ENCODE data around the gene FXYD3. TPM values are rescaled to one million over a fixed set of nuclear protein-coding genes. Genes with fewer than 3 reads are reported as not detected.

FXYD3 gene
- total RNA-seq, 1 donor from 2014 or later, result not detected

- FAIRE-seq (no peak), DNase-seq (ENCODE audit: low read depth) (no peak)
- H3K36me3 ChIP-seq (ENCODE audit: insufficient read depth, low read length), result no peaks in the 10 kb centered on the region
- Mint-ChIP-seq H3K36me3 (ENCODE audit: low read depth, unreplicated experiment) (no peaks in the 10 kb centered on the region), H3K9me3 (ENCODE audit: unreplicated experiment) (no peaks in the 10 kb centered on the region), H3K27me3 (ENCODE audit: low read depth, unreplicated experiment) (peaks cover 28% of the 10 kb centered on the region), H3K27ac (ENCODE audit: unreplicated experiment) (no peak overlapping the region), H3K4me3 (ENCODE audit: unreplicated experiment) (no peak overlapping the region), H3K4me1 (ENCODE audit: low read depth, unreplicated experiment) (peaks cover 12% of the 10 kb centered on the region)
- H3K27me3 ChIP-seq (ENCODE audit: insufficient read depth, low read length), result peaks cover 6% of the 10 kb centered on the region
- no peak overlapping the region for H2AFZ ChIP-seq (ENCODE audit: low read depth, low read length)
- no peak overlapping the region for H3K27ac ChIP-seq (ENCODE audit: low read depth, low read length)
- H3K9ac ChIP-seq (ENCODE audit: low read length), result no peak overlapping the region
- TF ChIP-seq EZH2 (IDR thresholded peaks at IDR 0.05; ENCODE audit: insufficient read depth, low read length), result no peak
- no peak for TF ChIP-seq CTCF (IDR thresholded peaks at IDR 0.05; ENCODE audit: insufficient read depth, low read depth, low read length)
- H4K20me1 ChIP-seq (ENCODE audit: insufficient read depth, low read length), result no peaks in the 10 kb centered on the region
- no peak overlapping the region for H3K4me2 ChIP-seq (ENCODE audit: low read length)
- H3K9me3 ChIP-seq (ENCODE audit: insufficient read depth, low read depth, low read length), result no peaks in the 10 kb centered on the region
- H3K79me2 ChIP-seq (ENCODE audit: insufficient read depth, low read length), result peaks cover 2% of the 10 kb centered on the region
- peaks cover 6% of the 10 kb centered on the region for H3K4me1 ChIP-seq (ENCODE audit: insufficient read depth, low read length)
- H3K4me3 ChIP-seq (ENCODE audit: insufficient read depth, low read depth, low read length), result no peak overlapping the region
Observed at GRCh38 chr19:35149463-35149862, 33.8 kb downstream of the FXYD3 start.

GRCh38 chr19:35150445-35150844, 34.8 kb downstream of the FXYD3 start:
- Mint-ChIP-seq H3K36me3 (ENCODE audit: low read depth, unreplicated experiment) (no peaks in the 10 kb centered on the region), H3K27me3 (ENCODE audit: low read depth, unreplicated experiment) (peaks cover 22% of the 10 kb centered on the region)
- peaks cover 12% of the 10 kb centered on the region for H3K79me2 ChIP-seq (ENCODE audit: insufficient read depth, low read length)

More at GRCh38 chr19:35150445-35150844, 34.8 kb downstream of the FXYD3 start:
- Histone ChIP-seq H3K36me3 (ENCODE audit: insufficient read depth, low read length) (no peaks in the 10 kb centered on the region), H3K9me3 (ENCODE audit: insufficient read depth, low read depth, low read length) (no peaks in the 10 kb centered on the region), H3K9ac (ENCODE audit: low read length) (no peak overlapping the region), H4K20me1 (ENCODE audit: insufficient read depth, low read length) (peaks cover 3% of the 10 kb centered on the region), H3K4me3 (ENCODE audit: insufficient read depth, low read depth, low read length) (no peak overlapping the region), H3K27ac (ENCODE audit: low read depth, low read length) (no peak overlapping the region), H3K27me3 (ENCODE audit: insufficient read depth, low read length) (no peaks in the 10 kb centered on the region), H2AFZ (ENCODE audit: low read depth, low read length) (no peak overlapping the region), H3K4me2 (ENCODE audit: low read length) (no peak overlapping the region), H3K4me1 (ENCODE audit: insufficient read depth, low read length) (peaks cover 6% of the 10 kb centered on the region)
- Mint-ChIP-seq H3K4me1 (ENCODE audit: low read depth, unreplicated experiment) (peaks cover 12% of the 10 kb centered on the region), H3K4me3 (ENCODE audit: unreplicated experiment) (no peak overlapping the region), H3K9me3 (ENCODE audit: unreplicated experiment) (no peaks in the 10 kb centered on the region), H3K27ac (ENCODE audit: unreplicated experiment) (no peak overlapping the region)
- TF ChIP-seq EZH2 (IDR thresholded peaks at IDR 0.05; ENCODE audit: insufficient read depth, low read length) (no peak), CTCF (IDR thresholded peaks at IDR 0.05; ENCODE audit: insufficient read depth, low read depth, low read length) (no peak)
- DNase-seq (ENCODE audit: low read depth), result no peak
- no peak for FAIRE-seq

Data from astrocyte (in vitro differentiated cells and primary cell).